ENCODE data around the gene TGFA.

GRCh38 chr2:70519453-70519852, 34.2 kb downstream of the TGFA start:
- no peak for TF ChIP-seq CTCF (conservative IDR thresholded peaks at IDR 0.05; ENCODE audit: low read length)
- no peak for TF ChIP-seq EZH2phosphoT487 (IDR thresholded peaks at IDR 0.05; ENCODE audit: borderline replicate concordance)
